IPS-15b (cell line): ENCODE results near the gene FILIP1L.

Experiments
- H3K27me3 ChIP-seq: one replicate; pipeline ENCODE4 v1.6.1; 2013; ENCODE audit warnings: low read length; ENCODE audit not compliant: control insufficient read depth, insufficient read depth
- H3K36me3 ChIP-seq: one replicate; pipeline ENCODE4 v1.6.1; 2013; ENCODE audit warnings: low read length; ENCODE audit not compliant: control insufficient read depth, insufficient read depth
- H3K4me1 ChIP-seq: one replicate; pipeline ENCODE4 v1.6.1; 2013; ENCODE audit warnings: mild to moderate bottlenecking, low read length; ENCODE audit not compliant: control insufficient read depth, insufficient read depth
- H3K4me3 ChIP-seq: one replicate; pipeline ENCODE4 v1.5.1; 2013; ENCODE audit warnings: low read depth, low read length
- H3K9ac ChIP-seq: one replicate; pipeline ENCODE4 v1.6.1; 2013; ENCODE audit warnings: low read depth, mild to moderate bottlenecking, low read length
- H3K9me3 ChIP-seq: one replicate; pipeline ENCODE4 v1.6.1; 2013; ENCODE audit warnings: mild to moderate bottlenecking, low read length; ENCODE audit not compliant: control insufficient read depth, insufficient read depth

Gene FILIP1L

GRCh38 chr3:100018806-100019205, 95.5 kb downstream of the FILIP1L start:
- H3K9ac ChIP-seq: no peak overlapping the region
- H3K9me3 ChIP-seq: no peaks in the 10 kb centered on the region
- H3K4me3 ChIP-seq: no peak overlapping the region
- peaks cover 2% of the 10 kb centered on the region for H3K4me1 ChIP-seq
- no peaks in the 10 kb centered on the region for H3K27me3 ChIP-seq
- H3K36me3 ChIP-seq: no peaks in the 10 kb centered on the region

GRCh38 chr3:100010087-100010417, 104.2 kb downstream of the FILIP1L start:
- no peaks in the 10 kb centered on the region for H3K36me3 ChIP-seq
- peaks cover 13% of the 10 kb centered on the region for H3K4me1 ChIP-seq
- H3K27me3 ChIP-seq: no peaks in the 10 kb centered on the region
- no peaks in the 10 kb centered on the region for H3K9me3 ChIP-seq
- H3K4me3 ChIP-seq: no peak overlapping the region
- H3K9ac ChIP-seq: no peak overlapping the region

- Histone ChIP-seq H3K27me3 (no peaks in the 10 kb centered on the region), H3K4me1 (peaks cover 13% of the 10 kb centered on the region), H3K4me3 (no peak overlapping the region), H3K36me3 (no peaks in the 10 kb centered on the region), H3K9ac (no peak overlapping the region), H3K9me3 (no peaks in the 10 kb centered on the region)
Observed at GRCh38 chr3:100009276-100010086, 104.8 kb downstream of the FILIP1L start.

- Histone ChIP-seq H3K9me3 (no peaks in the 10 kb centered on the region), H3K4me1 (peaks cover 13% of the 10 kb centered on the region), H3K4me3 (no peak overlapping the region), H3K27me3 (no peaks in the 10 kb centered on the region), H3K9ac (no peak overlapping the region), H3K36me3 (no peaks in the 10 kb centered on the region)
Observed at GRCh38 chr3:100008081-100008698, 106.1 kb downstream of the FILIP1L start.

GRCh38 chr3:100007313-100007712, 107.0 kb downstream of the FILIP1L start:
- Histone ChIP-seq H3K9me3 (no peaks in the 10 kb centered on the region), H3K4me3 (no peak overlapping the region), H3K4me1 (peaks cover 13% of the 10 kb centered on the region), H3K36me3 (no peaks in the 10 kb centered on the region), H3K9ac (no peak overlapping the region), H3K27me3 (no peaks in the 10 kb centered on the region)

GRCh38 chr3:100006570-100007271, 107.6 kb downstream of the FILIP1L start:
- no peaks in the 10 kb centered on the region for H3K36me3 ChIP-seq
- no peaks in the 10 kb centered on the region for H3K27me3 ChIP-seq
- no peak overlapping the region for H3K4me3 ChIP-seq
- peaks cover 13% of the 10 kb centered on the region for H3K4me1 ChIP-seq
- no peaks in the 10 kb centered on the region for H3K9me3 ChIP-seq
- H3K9ac ChIP-seq: no peak overlapping the region

- Histone ChIP-seq H3K9me3 (no peaks in the 10 kb centered on the region), H3K4me3 (no peak overlapping the region), H3K36me3 (no peaks in the 10 kb centered on the region), H3K9ac (no peak overlapping the region), H3K4me1 (peaks cover 13% of the 10 kb centered on the region), H3K27me3 (no peaks in the 10 kb centered on the region)
Observed at GRCh38 chr3:100005665-100006393, 108.5 kb downstream of the FILIP1L start.

- Histone ChIP-seq H3K27me3 (no peaks in the 10 kb centered on the region), H3K4me1 (peaks cover 13% of the 10 kb centered on the region), H3K4me3 (no peak overlapping the region)
Observed at GRCh38 chr3:100004931-100005330, 109.4 kb downstream of the FILIP1L start.

GRCh38 chr3:100003609-100004503, 110.4 kb downstream of the FILIP1L start:
- Histone ChIP-seq H3K27me3 (no peaks in the 10 kb centered on the region), H3K9ac (no peak overlapping the region), H3K36me3 (no peaks in the 10 kb centered on the region), H3K4me1 (peaks cover 13% of the 10 kb centered on the region), H3K4me3 (no peak overlapping the region), H3K9me3 (no peaks in the 10 kb centered on the region)

More at GRCh38 chr3:100004931-100005330, 109.4 kb downstream of the FILIP1L start:
- no peaks in the 10 kb centered on the region for H3K36me3 ChIP-seq
- H3K9me3 ChIP-seq: no peaks in the 10 kb centered on the region
- no peak overlapping the region for H3K9ac ChIP-seq

GRCh38 chr3:100002599-100003350, 111.5 kb downstream of the FILIP1L start:
- H3K9ac ChIP-seq: no peak overlapping the region
- no peaks in the 10 kb centered on the region for H3K27me3 ChIP-seq
- no peaks in the 10 kb centered on the region for H3K36me3 ChIP-seq
- no peak overlapping the region for H3K4me3 ChIP-seq
- H3K4me1 ChIP-seq: peaks cover 13% of the 10 kb centered on the region
- no peaks in the 10 kb centered on the region for H3K9me3 ChIP-seq
